A673 (cell line): ENCODE data around the gene BARX1.
A peak's percentile ranks its signal among the peaks of the same experiment; 100 is the strongest.

Source experiments
- CTCF ChIP-seq: fragments of 300-800, 200-600 bp; sonication (generic); conservative IDR thresholded peaks from 2 replicates; pipeline ENCODE4 v1.5.1; 2017; ENCODE audit warnings: low read depth, mild to moderate bottlenecking, antibody characterized with exemption, low read length, moderate library complexity, mixed read lengths
- EZH2 ChIP-seq: fragments of 200-600 bp; sonication (generic); IDR thresholded peaks from 2 replicates; pipeline ENCODE4 v1.6.1; 2017; ENCODE audit warnings: borderline replicate concordance, low read depth, mild to moderate bottlenecking, mixed read lengths, antibody characterized with exemption, low read length; ENCODE audit not compliant: poor library complexity, severe bottlenecking

- TF ChIP-seq CTCF, result peak; percentile 87
- no peak for TF ChIP-seq EZH2
These were observed 7.6 kb upstream of the BARX1 start for GRCh38 chr9:93962561-93963440.
